Sigmoid colon (tissue), 4 donors: Measurements from ENCODE around the gene ZNF460.

Experiments used
- EP300 ChIP-seq, 4 donors: sonication (generic); formaldehyde crosslinking; IDR thresholded peaks; one replicate each; pipeline ENCODE4 v1.6.1; 2017; ENCODE audit warnings: antibody characterized with exemption in 4 of 4
- POLR2A ChIP-seq, 2 donors: fragments of 450-650 bp; IDR thresholded peaks; one replicate each; pipeline ENCODE4 v1.6.1; 2016; ENCODE audit warnings: antibody characterized with exemption in 2 of 2, mild to moderate bottlenecking in 2 of 2, moderate library complexity in 2 of 2
- POLR2AphosphoS5 ChIP-seq, 4 donors: sonication (generic); formaldehyde crosslinking; IDR thresholded peaks; one replicate each; pipeline ENCODE4 v1.6.1; 2017; ENCODE audit warnings: antibody characterized with exemption in 4 of 4
- TF ChIP-seq, protein P1 (sequence below), 4 experiments: fragments of 450-650 bp in 3 of 4; fragments of 200-600 bp in 1 of 4; IDR thresholded peaks; one replicate each; pipeline ENCODE4 v1.5.1; 2016 to 2019; ENCODE audit warnings: antibody characterized with exemption in 4 of 4, mild to moderate bottlenecking in 3 of 4, moderate library complexity in 2 of 4

DNA sequence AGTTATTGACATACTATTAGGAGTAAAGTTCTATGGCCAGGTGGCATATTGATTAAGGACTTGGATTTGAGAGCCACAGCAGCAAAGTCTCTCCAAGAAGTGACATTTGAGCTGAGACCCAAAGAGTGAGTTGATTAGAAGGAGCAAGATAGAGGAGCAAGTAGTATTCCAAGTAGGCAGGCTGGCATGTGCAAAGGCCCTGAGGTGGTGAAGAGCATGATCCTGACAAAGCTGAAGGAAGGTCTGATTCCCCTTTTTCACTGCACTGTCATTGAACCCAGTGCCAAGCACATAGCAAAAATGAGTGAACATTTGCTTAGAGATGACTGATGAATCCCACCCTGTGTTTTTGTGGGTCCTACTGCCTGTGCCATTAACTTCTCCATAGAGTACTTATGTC, 44.7 kb downstream of the ZNF460 start:
- TF ChIP-seq, protein P1, sequence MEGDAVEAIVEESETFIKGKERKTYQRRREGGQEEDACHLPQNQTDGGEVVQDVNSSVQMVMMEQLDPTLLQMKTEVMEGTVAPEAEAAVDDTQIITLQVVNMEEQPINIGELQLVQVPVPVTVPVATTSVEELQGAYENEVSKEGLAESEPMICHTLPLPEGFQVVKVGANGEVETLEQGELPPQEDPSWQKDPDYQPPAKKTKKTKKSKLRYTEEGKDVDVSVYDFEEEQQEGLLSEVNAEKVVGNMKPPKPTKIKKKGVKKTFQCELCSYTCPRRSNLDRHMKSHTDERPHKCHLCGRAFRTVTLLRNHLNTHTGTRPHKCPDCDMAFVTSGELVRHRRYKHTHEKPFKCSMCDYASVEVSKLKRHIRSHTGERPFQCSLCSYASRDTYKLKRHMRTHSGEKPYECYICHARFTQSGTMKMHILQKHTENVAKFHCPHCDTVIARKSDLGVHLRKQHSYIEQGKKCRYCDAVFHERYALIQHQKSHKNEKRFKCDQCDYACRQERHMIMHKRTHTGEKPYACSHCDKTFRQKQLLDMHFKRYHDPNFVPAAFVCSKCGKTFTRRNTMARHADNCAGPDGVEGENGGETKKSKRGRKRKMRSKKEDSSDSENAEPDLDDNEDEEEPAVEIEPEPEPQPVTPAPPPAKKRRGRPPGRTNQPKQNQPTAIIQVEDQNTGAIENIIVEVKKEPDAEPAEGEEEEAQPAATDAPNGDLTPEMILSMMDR (IDR thresholded peaks at IDR 0.05): no peak
- TF ChIP-seq POLR2A (IDR thresholded peaks at IDR 0.05) (no peak), POLR2AphosphoS5 (IDR thresholded peaks at IDR 0.05) (no peak), EP300 (IDR thresholded peaks at IDR 0.05) (no peak)
